ENCODE measurements around the gene PPM1G.
"Not testable (repeated sequence)": the region's sequence is repeated elsewhere in the genome, so short reads cannot be mapped to it uniquely, and the experiment has no call there.

PPM1G gene

DNA sequence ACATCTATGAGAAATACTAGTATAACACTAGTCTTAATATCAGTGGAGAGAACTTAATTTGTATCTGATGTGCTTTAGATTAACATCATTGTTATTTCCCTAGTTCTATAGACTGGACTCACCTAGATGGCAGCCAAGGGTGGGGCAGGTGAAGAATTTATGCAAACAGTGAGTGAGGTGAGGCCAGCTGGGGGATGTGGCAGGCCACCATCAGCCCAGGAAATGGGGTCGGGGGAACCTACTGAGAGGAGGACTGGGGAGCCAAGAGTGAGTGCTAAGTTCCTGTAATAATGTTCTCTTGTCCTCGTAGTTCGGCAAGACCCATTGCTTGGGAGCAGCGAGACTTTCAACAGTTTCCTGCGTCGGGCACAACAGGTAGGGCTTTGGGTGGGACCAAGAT lies 36.5 kb downstream of the PPM1G start:
- no peak for DNase-seq

DNA sequence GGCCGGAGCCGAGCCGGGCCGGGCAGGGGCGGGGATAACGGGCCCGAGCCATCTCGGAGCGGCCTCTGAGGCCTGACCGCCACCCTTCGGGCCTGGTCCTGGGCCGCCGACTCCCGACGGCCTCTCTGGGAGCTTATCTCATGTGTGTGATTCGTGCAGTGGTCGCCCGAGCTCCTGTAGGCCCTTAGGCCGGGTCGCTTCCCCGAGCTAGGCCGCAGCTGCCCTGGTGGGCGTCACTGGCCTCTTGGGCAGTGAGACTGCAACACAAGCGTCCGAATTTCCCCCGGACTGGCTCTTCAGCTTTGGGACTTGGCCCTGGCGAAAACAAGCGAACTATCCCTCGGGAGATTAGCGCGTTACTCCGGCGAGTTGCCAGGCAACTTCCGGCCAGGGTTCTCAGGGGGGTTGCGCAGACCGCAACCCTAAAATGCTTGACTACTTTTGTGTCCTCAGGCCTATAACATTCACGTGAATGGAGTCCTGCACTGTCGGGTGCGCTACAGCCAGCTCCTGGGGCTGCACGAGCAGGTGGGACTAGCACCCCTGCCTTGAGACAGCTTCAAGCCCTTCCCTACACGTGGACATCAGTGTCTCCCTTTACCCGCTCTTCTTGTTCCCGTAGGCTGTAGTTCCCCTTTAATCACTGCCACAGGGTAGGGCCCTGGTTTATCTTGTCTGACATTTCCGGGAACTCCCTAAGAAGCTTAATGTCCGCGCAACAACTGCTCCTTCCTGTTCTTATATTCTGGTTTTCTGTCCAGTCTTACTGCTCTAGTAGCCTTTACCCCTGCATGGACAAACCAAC lies 38.4 kb downstream of the PPM1G start:
- DNase-seq = peak; percentile 30

DNA sequence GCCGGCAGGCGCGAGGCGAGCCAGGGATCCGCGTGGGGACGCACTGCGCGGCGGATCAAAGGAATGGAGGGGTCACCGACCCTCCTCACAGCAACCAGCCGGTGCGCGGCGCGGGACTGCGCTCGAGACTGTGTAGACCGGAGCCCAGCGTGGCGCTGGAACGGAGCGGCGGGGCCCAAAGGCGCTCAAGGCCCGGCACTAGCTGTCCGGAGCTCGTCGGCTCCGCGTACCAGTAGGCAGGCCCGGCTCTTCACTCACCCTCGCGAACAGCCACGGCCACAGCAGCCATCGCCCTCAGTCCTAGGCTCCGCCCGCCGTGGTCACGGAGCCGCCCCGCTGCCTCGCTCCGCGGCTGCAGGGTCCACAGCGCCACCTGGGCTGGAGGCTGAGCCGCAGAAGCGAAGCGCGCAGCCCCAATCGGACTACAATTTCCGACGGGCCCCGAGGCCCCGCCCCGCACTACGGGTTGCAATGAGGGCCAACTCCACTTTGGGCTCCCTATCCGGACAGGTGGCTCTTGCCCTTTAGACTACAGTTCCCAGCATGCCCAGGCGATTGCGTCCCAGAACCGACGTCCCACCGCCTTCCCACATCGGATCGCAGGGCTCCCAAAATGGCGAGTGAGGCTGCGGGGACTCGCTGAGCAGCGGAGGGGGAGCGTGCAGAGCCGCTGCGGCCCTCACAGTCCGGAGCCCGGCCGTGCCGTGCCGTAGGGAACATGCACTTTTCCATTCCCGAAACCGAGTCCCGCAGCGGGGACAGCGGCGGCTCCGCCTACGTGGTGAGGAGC lies 39.2 kb downstream of the PPM1G start, which contains the start of the genes EIF2B4 and SNX17:
TSS of gene EIF2B4 (minus strand) at position 313 of the 790 bp plus-strand sequence. CDS start at position 289, 24 bp downstream.
TSS of gene SNX17 (plus strand) at position 591 of the 790 bp plus-strand sequence. CDS start at position 719, 128 bp downstream.
- peak; percentile 96 for DNase-seq

DNA sequence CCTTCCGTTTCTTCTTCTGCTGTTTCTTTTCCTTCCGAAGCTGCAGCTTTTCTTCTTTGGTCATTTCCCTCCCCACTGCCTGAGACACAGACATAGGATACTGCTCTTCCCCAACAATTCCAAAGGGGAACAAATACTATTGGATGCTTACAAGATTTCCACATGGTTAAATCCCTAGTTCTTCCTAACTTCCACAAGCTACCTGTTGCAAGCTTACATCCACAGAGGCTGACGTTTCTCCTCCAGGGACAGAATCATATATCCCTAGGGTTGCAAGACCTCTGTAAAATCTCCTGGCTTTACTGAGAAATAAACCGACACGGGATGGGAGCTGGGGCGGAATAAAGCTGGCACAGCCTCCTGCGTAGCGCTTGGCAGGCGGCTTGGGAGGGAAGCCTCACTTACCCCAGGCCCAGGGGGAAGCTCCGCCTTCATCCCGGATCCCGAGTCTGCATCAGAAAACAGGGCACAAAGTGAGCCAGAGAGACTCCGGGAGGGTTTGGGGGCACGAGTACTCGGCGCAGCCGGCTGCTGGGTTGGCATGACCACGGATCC lies 39.8 kb downstream of the PPM1G start:
- DNase-seq = peak; percentile 66

DNA sequence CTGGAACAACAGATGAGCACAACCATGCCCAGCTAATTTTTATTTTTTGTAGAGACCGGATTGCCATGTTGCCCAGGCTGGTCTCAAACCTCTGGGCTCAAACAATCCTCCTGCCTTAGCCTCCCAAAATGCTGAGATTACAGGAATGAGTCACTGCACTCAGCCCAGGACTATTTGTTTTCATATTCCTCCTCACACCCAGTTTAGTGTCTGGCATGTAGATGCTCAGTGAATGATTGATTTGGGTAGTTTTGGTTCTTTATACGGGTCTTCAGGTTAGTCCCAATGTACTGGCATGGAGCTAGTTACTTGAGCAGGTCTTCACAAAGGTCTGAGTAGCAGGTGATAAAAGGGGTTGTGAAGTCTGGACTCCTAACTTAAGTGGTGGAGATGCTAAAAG lies 45.5 kb downstream of the PPM1G start:
- DNase-seq = no peak

DNA sequence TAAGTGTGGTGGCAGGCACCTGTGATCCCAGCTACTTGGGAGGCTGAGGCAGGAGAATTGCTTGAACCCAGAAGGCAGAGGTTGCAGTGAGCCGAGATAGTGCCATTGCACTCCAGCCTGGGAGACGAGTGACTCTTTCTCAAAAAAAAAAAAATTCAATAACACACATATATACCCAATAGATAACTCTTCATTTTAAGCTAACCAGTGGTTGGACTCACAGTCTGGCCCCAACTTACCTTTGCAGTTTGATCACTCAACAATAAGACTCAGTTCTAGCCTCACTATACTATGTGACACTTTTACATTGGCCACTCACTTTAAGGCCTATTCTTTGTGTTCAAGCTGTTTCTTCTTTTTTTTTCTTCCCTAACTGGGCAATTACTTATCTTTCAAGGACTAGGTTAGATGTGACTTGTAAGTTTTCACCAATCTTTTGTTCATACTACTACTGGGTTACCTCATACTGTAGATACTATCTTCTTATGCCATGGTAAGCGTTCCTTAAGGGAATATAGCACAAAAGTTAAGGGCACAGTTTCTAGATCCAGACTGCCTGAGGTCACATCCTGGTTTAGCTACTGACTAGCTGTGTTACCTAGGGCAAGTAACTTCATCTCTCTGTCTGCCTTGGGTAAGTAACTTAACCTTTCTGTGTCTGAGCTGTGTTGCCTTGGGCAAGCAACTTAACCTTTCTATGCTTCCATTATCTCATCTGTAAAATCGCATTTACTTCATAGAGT lies 46.5 kb downstream of the PPM1G start:
- DNase-seq = no peak

DNA sequence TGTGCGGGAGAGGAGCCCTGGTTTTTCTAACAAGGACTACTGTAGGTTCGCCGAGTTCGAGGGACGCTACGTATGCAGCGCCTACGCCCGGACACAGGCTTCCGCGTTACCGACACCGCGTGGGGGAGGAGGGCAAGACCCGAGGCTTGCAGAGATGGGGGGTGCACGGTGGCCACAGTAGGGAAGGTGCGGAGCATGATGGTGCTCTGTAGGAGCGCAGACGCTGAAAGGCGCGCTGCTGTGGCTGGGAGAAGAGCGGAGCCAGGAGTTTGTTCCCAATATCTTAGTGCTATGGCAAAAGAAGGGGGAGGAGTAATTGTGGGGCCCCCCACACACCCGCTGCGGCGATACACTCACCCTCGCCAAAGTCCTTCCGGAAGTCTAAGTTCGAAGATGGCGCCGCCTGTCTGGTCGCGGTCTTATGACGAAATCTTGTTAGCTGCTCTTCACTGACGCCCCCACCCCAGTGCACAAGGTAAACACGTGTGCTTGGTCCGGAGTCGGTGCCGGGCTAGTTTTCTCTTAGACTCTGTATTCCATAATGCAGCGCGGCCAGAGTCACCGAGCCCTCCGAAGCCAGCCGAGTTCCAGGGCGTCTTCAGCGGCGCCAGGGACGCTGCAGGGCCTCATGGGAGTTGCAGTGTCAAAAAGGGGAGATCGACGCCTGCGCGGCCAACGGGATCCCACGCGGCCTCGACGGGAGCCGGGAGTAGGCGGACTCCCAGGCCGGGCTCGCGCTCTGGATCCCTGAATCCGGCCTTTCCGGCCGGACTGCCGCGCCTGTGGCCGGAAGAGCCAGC lies 52.8 kb downstream of the PPM1G start, which contains the start of gene GTF3C2:
TSS of gene GTF3C2 (minus strand) at position 383 of the 800 bp plus-strand sequence. CDS start 13,210 bp downstream, outside the sequence.
- DNase-seq = peak; percentile 96

DNA sequence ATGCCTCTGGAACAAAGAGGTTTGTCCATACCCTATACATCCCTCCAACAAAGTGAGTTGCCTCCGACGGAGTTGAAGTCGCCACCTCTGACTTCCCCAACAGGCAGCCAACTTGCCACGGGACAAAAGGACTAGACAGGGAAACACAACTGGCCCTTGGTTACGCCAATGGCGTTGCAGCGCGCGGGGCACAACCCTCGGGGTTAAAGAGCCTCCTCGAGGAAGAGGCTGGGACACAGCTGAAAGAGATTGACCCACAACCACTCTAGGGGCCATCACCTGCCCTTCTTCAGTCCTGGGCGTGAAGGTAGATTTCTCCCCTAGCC lies 53.4 kb downstream of the PPM1G start:
- peak; percentile 52 for DNase-seq

DNA sequence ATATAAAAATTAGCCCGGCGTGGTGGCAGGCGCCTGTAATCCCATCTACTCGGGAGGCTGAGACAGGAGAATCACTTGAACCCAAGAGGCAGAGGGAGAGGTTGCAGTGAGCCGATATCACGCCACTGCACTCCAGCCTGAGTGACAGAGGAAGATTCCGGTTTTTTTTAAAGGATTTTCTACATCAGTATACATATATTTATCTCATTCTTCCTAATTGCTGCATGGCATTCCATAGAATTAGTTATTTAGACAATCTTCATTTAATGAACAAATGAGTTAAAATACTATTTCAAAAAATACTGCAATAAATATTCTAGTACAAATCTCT lies 54.8 kb downstream of the PPM1G start:
- DNase-seq = no peak

DNA sequence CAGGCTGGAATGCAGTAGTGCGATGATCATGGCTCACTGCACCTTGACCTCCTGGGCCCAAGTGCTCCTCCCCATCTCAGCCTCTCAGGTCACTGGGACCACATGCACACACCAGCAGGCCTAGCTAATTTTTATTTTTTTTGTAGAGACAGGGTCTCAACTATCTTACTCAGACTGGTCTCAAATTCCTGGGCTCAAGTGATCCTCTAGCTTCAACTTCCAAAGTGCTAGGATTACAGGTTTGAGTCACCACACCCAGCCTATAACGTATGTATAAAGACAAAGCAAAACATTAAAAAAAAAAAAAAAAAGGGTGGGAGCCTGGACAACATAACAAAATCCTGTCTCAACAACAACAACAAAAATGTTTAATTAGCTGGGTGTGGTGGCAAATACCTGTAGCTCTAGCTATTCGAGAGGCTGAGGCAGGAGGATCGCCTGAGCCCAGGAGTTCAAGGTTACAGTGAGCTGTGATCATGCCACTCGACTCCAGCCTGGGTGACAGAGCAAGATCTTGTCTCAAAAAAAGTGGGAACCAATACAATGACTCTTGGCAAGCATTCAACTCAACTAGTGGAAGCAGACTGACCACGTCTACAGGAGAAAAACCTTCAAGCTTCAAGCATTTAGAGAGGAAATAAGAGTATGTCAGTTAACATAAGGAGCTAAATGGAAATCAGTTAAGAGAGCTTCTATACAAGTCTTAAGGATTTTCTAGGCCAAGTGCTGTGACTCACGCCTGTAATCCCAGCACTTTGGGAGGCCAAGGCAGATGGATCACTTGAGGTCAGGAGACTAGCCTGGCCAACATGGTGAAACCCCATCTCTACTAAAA lies 55.4 kb downstream of the PPM1G start:
- DNase-seq = no peak

DNA sequence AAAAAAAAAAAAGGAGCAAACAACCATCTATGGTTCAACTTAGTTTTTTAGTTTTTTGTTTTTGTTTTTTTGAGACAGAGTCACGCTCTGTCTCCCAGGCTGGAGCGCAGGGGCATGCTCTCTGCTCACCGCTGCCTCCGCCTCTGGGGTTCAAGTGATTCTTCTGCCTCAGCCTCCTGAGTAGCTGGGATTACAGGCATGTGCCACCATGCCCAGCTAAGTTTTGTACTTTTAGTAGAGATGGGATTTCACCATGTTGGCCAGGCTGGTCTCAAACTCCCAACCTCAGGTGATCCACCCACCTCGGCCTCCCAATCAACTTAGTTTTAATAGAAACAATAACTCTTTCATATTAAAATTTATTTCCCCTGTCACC lies 56.0 kb downstream of the PPM1G start:
- not testable (repeated sequence) for DNase-seq

DNA sequence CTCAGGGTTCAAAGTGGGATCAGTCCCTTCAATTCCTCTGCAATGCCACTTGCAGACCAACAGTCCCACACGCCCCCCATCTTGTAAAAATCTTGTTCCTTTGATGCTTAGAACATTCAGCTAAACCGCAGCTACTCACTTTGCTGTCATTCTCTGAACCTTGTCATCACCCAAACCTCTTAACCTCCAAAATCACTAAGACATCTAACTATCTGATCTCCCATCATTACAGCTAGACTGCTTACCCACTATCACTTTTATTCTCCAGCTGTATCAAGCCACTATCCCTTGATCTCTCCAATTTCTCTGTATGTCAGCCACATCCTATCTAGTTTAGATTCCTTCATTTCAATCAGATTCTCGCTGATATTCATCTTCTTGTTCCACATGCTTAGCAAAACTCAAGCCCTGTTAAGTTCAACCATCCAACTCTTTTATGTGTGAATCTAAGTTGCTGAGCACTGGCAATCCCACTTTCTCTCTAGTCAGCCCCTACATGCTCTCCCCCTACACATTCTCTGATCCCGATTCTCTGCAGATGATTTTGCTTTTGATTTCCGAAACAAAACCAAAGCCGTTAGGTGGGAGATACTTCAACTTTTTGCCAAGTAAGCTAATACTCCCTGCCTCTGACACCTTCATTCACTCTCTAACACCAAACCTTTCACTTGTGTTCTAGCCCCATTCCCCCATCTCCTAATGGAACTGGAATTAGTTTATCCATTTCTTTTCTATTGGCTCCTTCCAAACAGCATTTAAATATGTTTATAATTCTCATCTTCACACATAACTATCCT lies 57.4 kb downstream of the PPM1G start:
- DNase-seq = no peak

DNA sequence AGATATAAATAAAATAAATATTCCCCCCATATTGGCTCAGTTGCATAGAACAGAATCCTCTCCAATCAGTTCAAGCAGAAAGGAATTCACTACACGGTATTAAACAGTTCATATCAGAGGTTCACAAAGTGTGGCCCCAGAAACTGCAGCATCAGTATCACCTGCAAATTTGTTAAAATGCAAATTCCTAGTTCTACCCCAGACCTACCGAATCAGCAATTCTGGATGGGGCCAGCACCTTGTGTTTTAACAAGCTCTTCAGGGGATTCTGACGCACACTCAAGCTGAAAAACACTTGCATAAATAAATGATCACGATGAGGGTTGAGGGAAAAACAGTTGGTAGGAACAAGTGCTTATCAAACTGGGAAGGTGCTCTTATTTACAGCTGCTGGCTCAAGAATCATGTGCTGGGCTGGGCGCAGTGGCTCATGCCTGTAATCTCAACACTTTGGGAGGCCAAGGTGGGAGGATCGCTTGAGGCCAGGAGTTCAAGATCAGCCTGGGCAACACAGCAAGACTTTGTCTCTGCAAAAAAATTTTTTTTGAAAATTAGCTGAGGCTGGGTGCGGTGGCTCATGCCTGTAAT lies 59.2 kb downstream of the PPM1G start:
- DNase-seq = no peak

DNA sequence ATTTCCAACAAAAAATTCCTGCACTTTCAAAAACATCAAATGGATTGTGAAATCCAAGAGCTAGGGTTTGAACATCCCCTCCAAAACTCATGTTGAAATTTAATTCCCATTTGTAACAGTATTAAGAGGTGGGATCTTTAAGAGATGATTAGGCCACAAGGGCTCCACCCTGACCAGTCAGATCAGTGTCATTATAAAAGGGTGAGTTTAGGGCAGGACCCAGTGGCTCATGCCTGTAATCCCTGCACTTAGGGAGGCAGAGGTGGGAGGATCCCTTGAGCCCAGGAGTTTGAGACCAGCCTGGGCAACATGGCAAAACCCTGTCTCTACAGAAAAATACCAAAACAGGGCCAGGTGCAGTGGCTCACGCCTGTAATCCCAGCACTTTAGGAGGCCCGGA lies 61.8 kb downstream of the PPM1G start:
- no peak for DNase-seq

DNA sequence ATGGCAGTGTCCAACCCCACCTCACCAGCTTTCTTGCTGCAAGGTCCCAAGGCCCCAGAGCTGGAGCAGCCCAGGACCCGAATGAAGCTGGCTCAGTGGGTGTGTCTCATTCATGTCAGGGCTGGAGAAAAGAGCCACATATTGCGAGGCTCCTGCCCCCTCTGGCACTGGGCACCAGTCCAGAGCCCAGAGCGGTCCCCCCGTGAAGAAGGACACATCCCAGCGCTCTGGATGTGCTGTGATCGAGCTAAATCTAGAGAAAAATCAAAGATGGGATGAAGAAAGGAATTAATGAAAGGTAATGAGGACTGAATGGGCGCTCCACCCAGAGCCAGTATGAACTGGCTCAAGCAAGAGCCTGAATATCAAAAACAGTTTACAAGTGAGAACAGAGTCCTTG lies 73.2 kb downstream of the PPM1G start:
- no peak for DNase-seq

DNA sequence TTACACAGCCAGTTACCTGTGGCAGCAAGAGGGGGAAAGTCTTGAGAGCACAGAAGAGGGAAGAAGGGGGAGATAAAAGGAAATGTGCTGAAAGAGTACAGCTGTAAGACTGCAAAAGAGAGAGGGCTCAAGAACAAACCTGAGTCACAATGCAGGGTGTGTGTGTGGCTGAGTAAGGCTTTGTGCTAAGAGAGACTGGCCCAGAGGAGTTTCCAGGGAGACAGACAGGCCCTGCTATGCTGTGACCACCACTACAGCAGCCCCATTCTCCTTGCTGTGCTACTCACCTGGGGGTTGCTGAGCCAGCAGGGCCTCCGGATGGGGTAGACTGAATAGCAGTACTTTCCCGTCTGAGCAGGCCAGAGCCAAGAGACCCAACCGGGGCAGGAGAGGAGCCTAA lies 74.1 kb downstream of the PPM1G start:
- no peak for DNase-seq

Data from NCI-H69 (cell line).